Thyroid gland (tissue), 4 donors: ENCODE results near the gene MGLL. TPM values are rescaled to one million over a fixed set of nuclear protein-coding genes. Genes with fewer than 3 reads are reported as not detected.

Experiments used
- DNase-seq, 2 donors: peaks; one replicate each; pipeline ENCODE4 v3.0.0-alpha.2; 2019
- H3K27ac ChIP-seq, 3 donors: fragments of 200-600 bp; sonication (generic); 1 replicate in 2 of 3; 2 replicates in 1 of 3; pipeline ENCODE4 v1.5.1; 2016 to 2019; ENCODE audit warnings: mild to moderate bottlenecking in 1 of 3, moderate library complexity in 1 of 3
- H3K27me3 ChIP-seq: fragments of 200-600 bp; sonication (generic); one replicate; pipeline ENCODE4 v1.5.1; 2019
- H3K36me3 ChIP-seq, 2 donors: fragments of 200-600 bp; sonication (generic); one replicate each; pipeline ENCODE4 v1.5.1; 2016 to 2019
- H3K4me1 ChIP-seq, 2 donors: fragments of 200-600 bp; sonication (generic); one replicate each; pipeline ENCODE4 v1.5.1; 2017 to 2019
- H3K4me3 ChIP-seq, 3 donors: fragments of 200-600 bp; sonication (generic); replicated peaks in 1 of 3; 1 replicate in 2 of 3; 2 replicates in 1 of 3; pipeline ENCODE4 v1.5.1; 2016; ENCODE audit warnings: mild to moderate bottlenecking in 1 of 3
- H3K9me3 ChIP-seq: fragments of 200-600 bp; sonication (generic); one replicate; pipeline ENCODE4 v1.5.1; 2017
- POLR2A ChIP-seq, 2 donors: fragments of 450-650 bp; IDR thresholded peaks; one replicate each; pipeline ENCODE4 v1.6.1; 2017; ENCODE audit warnings: antibody characterized with exemption in 2 of 2, mild to moderate bottlenecking in 2 of 2, moderate library complexity in 1 of 2
- WGBS, 2 donors: methylation state at CpG; one replicate each; pipeline ENCODE4 v1.1.5; 2017; 5-methylcytosine and 5-hydroxymethylcytosine counted together
- intact Hi-C: fragments of 100-400 bp; cut with DNase I; formaldehyde crosslinking; loops from one replicate; pipeline ENCODE4 v1.15.1; 2023
- total RNA-seq, 4 donors: library from RNA; depleted of rRNA; stranded (reverse); fragments of >200 nt; gene quantifications; one replicate each; pipeline ENCODE4 v1.2.3, GENCODE V29; 2016
- TF ChIP-seq, protein P1 (sequence below), 6 experiments: fragments of 200-600 bp in 3 of 6; fragments of 450-650 bp in 3 of 6; sonication (generic) in 3 of 6; IDR thresholded peaks; one replicate each; pipeline ENCODE4 v1.5.1; 2016 to 2019; ENCODE audit warnings: antibody characterized with exemption in 6 of 6, mild to moderate bottlenecking in 2 of 6, inconsistent platforms in 1 of 6, moderate library complexity in 1 of 6

MGLL gene
- total RNA-seq, 4 donors from 2014 or later, result 12.4 to 24.7 (median 18.4) TPM

DNA sequence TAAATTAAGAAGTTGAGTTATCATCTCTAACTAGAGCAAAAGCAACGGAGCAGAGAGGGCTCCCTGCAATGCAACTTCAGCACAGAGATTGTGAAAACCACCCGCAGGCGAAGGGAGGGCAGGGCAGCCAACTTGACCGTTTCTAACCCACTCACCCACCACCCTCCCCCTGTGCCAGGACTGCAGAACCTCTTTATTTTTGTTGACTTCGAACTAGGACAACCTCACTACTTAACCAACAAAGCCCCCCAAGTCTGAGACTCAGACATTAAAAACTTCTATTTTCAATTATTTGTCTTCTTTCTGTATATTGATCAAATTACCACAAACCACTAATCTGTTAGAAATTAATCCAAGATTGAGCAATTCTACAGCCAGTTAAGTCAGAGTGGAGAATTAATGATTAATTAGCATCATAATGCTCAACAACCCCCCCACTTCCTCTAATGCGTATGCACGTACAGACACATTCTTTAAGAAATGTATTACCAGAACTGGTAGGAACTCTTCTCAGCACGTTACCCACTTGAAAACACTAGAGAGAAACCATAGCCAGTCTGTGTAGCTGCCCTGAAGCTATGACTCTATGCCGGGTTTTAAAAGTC, 2.0 kb downstream of the MGLL start:
- Histone ChIP-seq H3K36me3 (no peaks in the 10 kb centered on the region), H3K27me3 (no peaks in the 10 kb centered on the region), H3K9me3 (no peaks in the 10 kb centered on the region), H3K4me3 (no peak overlapping the region), H3K27ac (peak overlapping the region in 2 of 3 donors; percentile 71 to 79), H3K4me1 (peaks cover 12 to 27% of the 10 kb centered on the region in 2 donors)
- WGBS, 2 donors, result 33 to 35% methylated on average over 9 of the region's 9 CpGs
- DNase-seq, result peak; percentile 6 to 18
- intact Hi-C loops, result no loop called here
- no peak for TF ChIP-seq POLR2A (IDR thresholded peaks at IDR 0.05)
- TF ChIP-seq, protein P1, sequence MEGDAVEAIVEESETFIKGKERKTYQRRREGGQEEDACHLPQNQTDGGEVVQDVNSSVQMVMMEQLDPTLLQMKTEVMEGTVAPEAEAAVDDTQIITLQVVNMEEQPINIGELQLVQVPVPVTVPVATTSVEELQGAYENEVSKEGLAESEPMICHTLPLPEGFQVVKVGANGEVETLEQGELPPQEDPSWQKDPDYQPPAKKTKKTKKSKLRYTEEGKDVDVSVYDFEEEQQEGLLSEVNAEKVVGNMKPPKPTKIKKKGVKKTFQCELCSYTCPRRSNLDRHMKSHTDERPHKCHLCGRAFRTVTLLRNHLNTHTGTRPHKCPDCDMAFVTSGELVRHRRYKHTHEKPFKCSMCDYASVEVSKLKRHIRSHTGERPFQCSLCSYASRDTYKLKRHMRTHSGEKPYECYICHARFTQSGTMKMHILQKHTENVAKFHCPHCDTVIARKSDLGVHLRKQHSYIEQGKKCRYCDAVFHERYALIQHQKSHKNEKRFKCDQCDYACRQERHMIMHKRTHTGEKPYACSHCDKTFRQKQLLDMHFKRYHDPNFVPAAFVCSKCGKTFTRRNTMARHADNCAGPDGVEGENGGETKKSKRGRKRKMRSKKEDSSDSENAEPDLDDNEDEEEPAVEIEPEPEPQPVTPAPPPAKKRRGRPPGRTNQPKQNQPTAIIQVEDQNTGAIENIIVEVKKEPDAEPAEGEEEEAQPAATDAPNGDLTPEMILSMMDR (IDR thresholded peaks at IDR 0.05), result peak in 1 of 6 experiments; percentile 15

DNA sequence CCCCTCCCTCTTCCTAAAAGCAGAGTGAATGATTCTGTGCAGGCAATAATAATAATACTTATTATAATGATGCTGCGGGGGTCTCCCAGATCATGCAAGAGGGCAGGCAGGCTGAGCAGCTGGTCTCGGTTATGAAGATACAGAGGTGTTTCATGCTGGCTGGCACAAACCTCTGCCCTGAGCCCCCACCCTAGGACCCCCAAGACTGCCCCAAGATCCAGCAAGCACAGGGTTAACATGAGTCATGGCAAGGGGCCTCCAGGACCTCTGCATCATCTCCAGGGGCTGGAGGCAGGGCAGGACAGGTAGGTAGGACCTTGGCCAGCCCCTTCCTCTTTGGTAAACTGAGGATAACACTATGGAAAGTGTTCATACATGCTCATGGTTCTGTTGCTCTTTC, 2.7 kb downstream of the MGLL start:
- WGBS, 2 donors, result 95 to 96% methylated on average over 2 of the region's 2 CpGs
- TF ChIP-seq, protein P1 (IDR thresholded peaks at IDR 0.05), result no peak
- TF ChIP-seq POLR2A (IDR thresholded peaks at IDR 0.05), result no peak
- Histone ChIP-seq H3K36me3 (no peaks in the 10 kb centered on the region), H3K4me3 (no peak overlapping the region), H3K27me3 (no peaks in the 10 kb centered on the region), H3K9me3 (no peaks in the 10 kb centered on the region), H3K27ac (no peak overlapping the region), H3K4me1 (peaks cover 12 to 27% of the 10 kb centered on the region in 2 donors)
- intact Hi-C loops, result no loop called here
- no peak for DNase-seq

DNA sequence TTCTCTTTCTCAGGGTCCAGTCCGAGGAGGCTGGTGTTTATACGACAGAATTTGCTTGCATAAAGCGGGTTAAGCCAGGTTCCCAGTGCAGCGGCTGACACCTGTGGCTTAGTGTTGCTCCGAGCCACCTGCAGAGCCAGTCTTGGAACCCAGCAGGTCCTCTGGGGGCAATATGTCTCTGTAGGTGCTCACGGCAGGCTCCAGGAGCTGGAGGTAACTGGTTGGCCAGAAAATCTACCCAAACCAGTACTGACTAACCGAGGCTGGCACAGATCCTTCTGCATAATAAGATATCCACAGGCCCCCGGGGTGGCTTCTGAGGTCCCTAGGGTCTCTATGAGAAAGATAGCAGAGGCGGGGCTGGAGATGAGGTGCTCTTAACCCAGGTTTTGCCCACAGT, 3.2 kb downstream of the MGLL start:
- no peak overlapping the region for H3K4me3 ChIP-seq
- WGBS, 2 donors, result 82 to 89% methylated on average over 6 to 9 of the region's 9 CpGs
- no peaks in the 10 kb centered on the region for H3K36me3 ChIP-seq
- H3K27me3 ChIP-seq, result no peaks in the 10 kb centered on the region
- TF ChIP-seq, protein P1 (IDR thresholded peaks at IDR 0.05), result no peak
- no peak for TF ChIP-seq POLR2A (IDR thresholded peaks at IDR 0.05)
- DNase-seq, result no peak
- H3K27ac ChIP-seq, result no peak overlapping the region
- H3K4me1 ChIP-seq, result peaks cover 12 to 27% of the 10 kb centered on the region in 2 donors
- no peaks in the 10 kb centered on the region for H3K9me3 ChIP-seq
- intact Hi-C loops, result no loop called here

DNA sequence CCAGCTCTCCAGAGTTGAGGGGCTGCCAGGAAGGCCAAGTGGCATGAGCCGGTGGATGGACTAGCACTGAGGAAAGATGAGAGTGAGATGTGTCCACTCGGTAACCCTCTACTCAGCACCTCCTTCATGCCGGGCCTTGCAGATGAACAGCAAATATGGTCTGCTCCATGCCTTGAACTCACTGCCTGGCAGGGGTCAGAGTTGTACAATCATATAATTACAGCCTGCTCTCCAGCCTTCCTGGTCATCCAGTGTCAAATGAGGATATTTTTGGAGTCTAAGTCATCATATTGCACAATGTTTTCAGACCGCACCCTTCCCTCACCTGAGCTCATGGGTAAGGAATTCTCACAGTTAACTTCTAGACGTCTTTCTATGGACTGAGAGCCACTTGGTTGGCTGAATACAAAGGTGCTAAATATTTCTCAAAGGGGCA, 4.9 kb downstream of the MGLL start:
- 63 to 79% methylated on average over 5 of the region's 5 CpGs for WGBS, 2 donors
- DNase-seq, result no peak

More for the DNA sequence above, 4.9 kb downstream of the MGLL start:
- Histone ChIP-seq H3K4me1 (peaks cover 12 to 23% of the 10 kb centered on the region in 2 donors), H3K36me3 (no peaks in the 10 kb centered on the region), H3K27me3 (no peaks in the 10 kb centered on the region), H3K9me3 (no peaks in the 10 kb centered on the region), H3K27ac (peak overlapping the region in 1 of 3 donors; percentile 17), H3K4me3 (no peak overlapping the region)
- intact Hi-C loops, result no loop called here
- TF ChIP-seq, protein P1 (IDR thresholded peaks at IDR 0.05), result no peak
- TF ChIP-seq POLR2A (IDR thresholded peaks at IDR 0.05), result no peak
